DND-41 (cell line): ENCODE data around the gene MOV10L1.

ENCODE experiments used
- CTCF ChIP-seq: IDR thresholded peaks from 2 replicates; pipeline ENCODE4 v1.5.1; 2012; ENCODE audit warnings: borderline replicate concordance, low read length, moderate library complexity, mild to moderate bottlenecking; ENCODE audit not compliant: poor library complexity, severe bottlenecking; ENCODE audit errors: extremely low read depth
- EZH2 ChIP-seq: IDR thresholded peaks from 3 replicates; pipeline ENCODE4 v1.6.1; 2012; ENCODE audit warnings: borderline replicate concordance, low read depth, mild to moderate bottlenecking, moderate library complexity, low read length, inconsistent platforms; ENCODE audit not compliant: severe bottlenecking

- TF ChIP-seq CTCF (no peak), EZH2 (no peak)
Observed at GRCh38 chr22:50169181-50169759, 79.5 kb downstream of the MOV10L1 start.
